Osteoblast (primary cell): ENCODE measurements around the gene IL10RA. TPM values are rescaled to one million over a fixed set of nuclear protein-coding genes. Genes with fewer than 3 reads are reported as not detected.

Experiments used
- DNase-seq: peaks from one replicate; pipeline ENCODE4 v3.0.0; 2011; ENCODE audit warnings: low spot score, mixed read lengths; ENCODE audit not compliant: insufficient read length; ENCODE audit errors: missing footprints
- H2AFZ ChIP-seq: 2 replicates; pipeline ENCODE4 v1.6.0; 2011; ENCODE audit warnings: mild to moderate bottlenecking, low read length
- H3K27ac ChIP-seq: 2 replicates; pipeline ENCODE4 v1.5.1; 2011; ENCODE audit warnings: mild to moderate bottlenecking, low read depth, low read length, moderate library complexity
- H3K27me3 ChIP-seq: 2 replicates; pipeline ENCODE4 v1.6.0; 2012; ENCODE audit warnings: mild to moderate bottlenecking, control low read depth, inconsistent platforms, low read length, moderate library complexity; ENCODE audit not compliant: insufficient read depth
- H3K36me3 ChIP-seq: 2 replicates; pipeline ENCODE4 v1.5.1; 2011; ENCODE audit warnings: mild to moderate bottlenecking, low read length, control low read depth, moderate library complexity; ENCODE audit not compliant: insufficient read depth
- H3K4me1 ChIP-seq: 2 replicates; pipeline ENCODE4 v1.5.1; 2011; ENCODE audit warnings: mild to moderate bottlenecking, low read length, control low read depth, moderate library complexity; ENCODE audit not compliant: insufficient read depth
- H3K4me2 ChIP-seq: 2 replicates; pipeline ENCODE4 v1.6.0; 2011; ENCODE audit warnings: mild to moderate bottlenecking, low read length; ENCODE audit not compliant: insufficient read depth
- H3K4me3 ChIP-seq: fragments of 200-600 bp; sonication (generic); 3 replicates; pipeline ENCODE4 v1.5.1; 2012; ENCODE audit warnings: mild to moderate bottlenecking, low read length, inconsistent platforms; ENCODE audit not compliant: insufficient read depth
- H3K79me2 ChIP-seq: 2 replicates; pipeline ENCODE4 v1.6.0; 2012; ENCODE audit warnings: mild to moderate bottlenecking, low read length, control low read depth, inconsistent platforms; ENCODE audit not compliant: insufficient read depth
- H3K9me3 ChIP-seq: 2 replicates; pipeline ENCODE4 v1.5.1; 2011; ENCODE audit warnings: low read depth, low read length, control low read depth
- H4K20me1 ChIP-seq: 2 replicates; pipeline ENCODE4 v1.6.0; 2012; ENCODE audit warnings: mild to moderate bottlenecking, low read length, control low read depth; ENCODE audit not compliant: insufficient read depth
- total RNA-seq: library from RNA; depleted of rRNA; stranded (reverse); fragments of >200 nt; gene quantifications from 2 replicates; pipeline ENCODE4 v1.2.3, GENCODE V29; 2012
- TF ChIP-seq, protein P1 (sequence below): IDR thresholded peaks from 2 replicates; pipeline ENCODE4 v1.5.1; 2011; ENCODE audit warnings: mild to moderate bottlenecking, low read depth, low read length, moderate library complexity; ENCODE audit errors: extremely low read depth

Gene IL10RA
- total RNA-seq, 1 donor = 1.1 TPM

GRCh38 chr11:118027694-118028093, 41.5 kb downstream of the IL10RA start:
- H4K20me1 ChIP-seq = no peaks in the 10 kb centered on the region
- TF ChIP-seq, protein P1, sequence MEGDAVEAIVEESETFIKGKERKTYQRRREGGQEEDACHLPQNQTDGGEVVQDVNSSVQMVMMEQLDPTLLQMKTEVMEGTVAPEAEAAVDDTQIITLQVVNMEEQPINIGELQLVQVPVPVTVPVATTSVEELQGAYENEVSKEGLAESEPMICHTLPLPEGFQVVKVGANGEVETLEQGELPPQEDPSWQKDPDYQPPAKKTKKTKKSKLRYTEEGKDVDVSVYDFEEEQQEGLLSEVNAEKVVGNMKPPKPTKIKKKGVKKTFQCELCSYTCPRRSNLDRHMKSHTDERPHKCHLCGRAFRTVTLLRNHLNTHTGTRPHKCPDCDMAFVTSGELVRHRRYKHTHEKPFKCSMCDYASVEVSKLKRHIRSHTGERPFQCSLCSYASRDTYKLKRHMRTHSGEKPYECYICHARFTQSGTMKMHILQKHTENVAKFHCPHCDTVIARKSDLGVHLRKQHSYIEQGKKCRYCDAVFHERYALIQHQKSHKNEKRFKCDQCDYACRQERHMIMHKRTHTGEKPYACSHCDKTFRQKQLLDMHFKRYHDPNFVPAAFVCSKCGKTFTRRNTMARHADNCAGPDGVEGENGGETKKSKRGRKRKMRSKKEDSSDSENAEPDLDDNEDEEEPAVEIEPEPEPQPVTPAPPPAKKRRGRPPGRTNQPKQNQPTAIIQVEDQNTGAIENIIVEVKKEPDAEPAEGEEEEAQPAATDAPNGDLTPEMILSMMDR = no peak
- H3K4me2 ChIP-seq = no peak overlapping the region
- no peaks in the 10 kb centered on the region for H3K79me2 ChIP-seq
- H3K27ac ChIP-seq = no peak overlapping the region
- no peaks in the 10 kb centered on the region for H3K4me1 ChIP-seq
- no peak for DNase-seq
- no peak overlapping the region for H2AFZ ChIP-seq
- no peaks in the 10 kb centered on the region for H3K9me3 ChIP-seq
- H3K4me3 ChIP-seq = no peak overlapping the region
- H3K36me3 ChIP-seq = no peaks in the 10 kb centered on the region
- H3K27me3 ChIP-seq = no peaks in the 10 kb centered on the region

GRCh38 chr11:118028626-118029025, 42.4 kb downstream of the IL10RA start:
- H4K20me1 ChIP-seq = no peaks in the 10 kb centered on the region
- H2AFZ ChIP-seq = no peak overlapping the region
- no peaks in the 10 kb centered on the region for H3K36me3 ChIP-seq
- no peak overlapping the region for H3K4me2 ChIP-seq
- H3K27ac ChIP-seq = no peak overlapping the region
- H3K27me3 ChIP-seq = no peaks in the 10 kb centered on the region
- H3K79me2 ChIP-seq = no peaks in the 10 kb centered on the region
- no peaks in the 10 kb centered on the region for H3K4me1 ChIP-seq
- TF ChIP-seq, protein P1 = no peak
- no peak for DNase-seq
- no peaks in the 10 kb centered on the region for H3K9me3 ChIP-seq
- H3K4me3 ChIP-seq = no peak overlapping the region

DNA sequence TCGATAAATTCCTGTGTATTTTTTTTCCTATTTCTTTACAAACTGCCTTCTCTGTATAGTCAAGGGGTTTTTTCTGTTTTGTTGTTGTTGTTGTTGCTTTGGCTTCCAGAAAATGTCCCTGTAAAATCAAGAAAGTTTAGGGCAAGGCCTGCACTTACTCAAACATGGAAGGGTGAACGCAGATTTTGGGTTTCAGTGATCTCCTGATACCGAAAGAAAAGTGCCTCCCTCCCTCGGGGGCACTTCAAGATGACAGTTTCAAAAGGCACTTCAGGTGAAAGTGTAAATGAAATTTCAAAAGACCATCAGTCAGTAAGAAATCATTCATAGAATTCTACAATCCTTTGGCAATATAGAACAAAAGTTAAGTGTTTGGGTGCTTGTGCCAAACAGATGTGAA, 47.2 kb downstream of the IL10RA start:
- Histone ChIP-seq H3K4me3 (no peak overlapping the region), H2AFZ (no peak overlapping the region), H3K27me3 (no peaks in the 10 kb centered on the region), H3K4me2 (no peak overlapping the region), H3K79me2 (no peaks in the 10 kb centered on the region), H3K36me3 (no peaks in the 10 kb centered on the region), H4K20me1 (no peaks in the 10 kb centered on the region), H3K4me1 (no peaks in the 10 kb centered on the region), H3K9me3 (no peaks in the 10 kb centered on the region), H3K27ac (no peak overlapping the region)
- TF ChIP-seq, protein P1 = no peak
- no peak for DNase-seq

- H4K20me1 ChIP-seq = no peaks in the 10 kb centered on the region
- H3K36me3 ChIP-seq = no peaks in the 10 kb centered on the region
- H3K27ac ChIP-seq = no peak overlapping the region
- no peaks in the 10 kb centered on the region for H3K9me3 ChIP-seq
- no peak for DNase-seq
- no peak overlapping the region for H3K4me3 ChIP-seq
- H2AFZ ChIP-seq = no peak overlapping the region
- H3K4me2 ChIP-seq = no peak overlapping the region
- TF ChIP-seq, protein P1 = no peak
- H3K4me1 ChIP-seq = no peaks in the 10 kb centered on the region
- no peaks in the 10 kb centered on the region for H3K27me3 ChIP-seq
- no peaks in the 10 kb centered on the region for H3K79me2 ChIP-seq
These were observed 55.9 kb downstream of the IL10RA start for GRCh38 chr11:118042141-118042540.
